Measurements from ENCODE around the gene KDM4C. TPM values are rescaled to one million over a fixed set of nuclear protein-coding genes. Genes with fewer than 3 reads are reported as not detected.

KDM4C gene
- total and polyA plus RNA-seq, 2 donors, result 16.3 to 66.1 TPM

- no peak for DNase-seq (ENCODE audit: extremely low spot score)
- WGBS, result 63% methylated on average over 1 of the region's 1 CpG
Measured at GRCh38 chr9:6897207-6897822, 139.5 kb downstream of the KDM4C start.

GRCh38 chr9:6897898-6898302 lies 140.1 kb downstream of the KDM4C start:
- Histone ChIP-seq H3K27ac (ENCODE audit: low read depth) (no peak overlapping the region), H3K36me3 (ENCODE audit: insufficient read depth) (no peaks in the 10 kb centered on the region), H3K4me3 (ENCODE audit: low read depth, low read length) (no peak overlapping the region), H3K4me1 (ENCODE audit: insufficient read depth) (no peaks in the 10 kb centered on the region)
- no peak for DNase-seq (ENCODE audit: extremely low spot score)
- WGBS, result 46% methylated on average over 7 of the region's 7 CpGs

More at GRCh38 chr9:6897207-6897822, 139.5 kb downstream of the KDM4C start:
- Histone ChIP-seq H3K27ac (ENCODE audit: low read depth) (no peak overlapping the region), H3K4me3 (ENCODE audit: low read depth, low read length) (no peak overlapping the region), H3K36me3 (ENCODE audit: insufficient read depth) (no peaks in the 10 kb centered on the region), H3K4me1 (ENCODE audit: insufficient read depth) (no peaks in the 10 kb centered on the region)

- H3K36me3 ChIP-seq (ENCODE audit: insufficient read depth), result no peaks in the 10 kb centered on the region
- WGBS, result 99% methylated on average over 1 of the region's 1 CpG
- DNase-seq (ENCODE audit: extremely low spot score), result no peak
- H3K4me1 ChIP-seq (ENCODE audit: insufficient read depth), result no peaks in the 10 kb centered on the region
- no peak overlapping the region for H3K4me3 ChIP-seq (ENCODE audit: low read depth, low read length)
- H3K27ac ChIP-seq (ENCODE audit: low read depth), result no peak overlapping the region
Measured at GRCh38 chr9:6899274-6899673, 141.5 kb downstream of the KDM4C start.

GRCh38 chr9:6900440-6900883 lies 142.7 kb downstream of the KDM4C start:
- no peaks in the 10 kb centered on the region for H3K36me3 ChIP-seq (ENCODE audit: insufficient read depth)
- no peak for DNase-seq (ENCODE audit: extremely low spot score)
- 97% methylated on average over 7 of the region's 7 CpGs for WGBS
- H3K4me3 ChIP-seq (ENCODE audit: low read depth, low read length), result no peak overlapping the region
- H3K27ac ChIP-seq (ENCODE audit: low read depth), result no peak overlapping the region
- no peaks in the 10 kb centered on the region for H3K4me1 ChIP-seq (ENCODE audit: insufficient read depth)

- Histone ChIP-seq H3K4me3 (ENCODE audit: low read depth, low read length) (no peak overlapping the region), H3K4me1 (ENCODE audit: insufficient read depth) (no peaks in the 10 kb centered on the region), H3K27ac (ENCODE audit: low read depth) (no peak overlapping the region), H3K36me3 (ENCODE audit: insufficient read depth) (no peaks in the 10 kb centered on the region)
- no peak for DNase-seq (ENCODE audit: extremely low spot score)
- 98% methylated on average over 2 of the region's 2 CpGs for WGBS
Measured at GRCh38 chr9:6901180-6901579, 143.4 kb downstream of the KDM4C start.

GRCh38 chr9:6902423-6902822 lies 144.7 kb downstream of the KDM4C start:
- WGBS, result 70% methylated on average over 5 of the region's 5 CpGs
- H3K27ac ChIP-seq (ENCODE audit: low read depth), result no peak overlapping the region
- H3K4me1 ChIP-seq (ENCODE audit: insufficient read depth), result no peaks in the 10 kb centered on the region
- H3K36me3 ChIP-seq (ENCODE audit: insufficient read depth), result no peaks in the 10 kb centered on the region
- no peak overlapping the region for H3K4me3 ChIP-seq (ENCODE audit: low read depth, low read length)
- no peak for DNase-seq (ENCODE audit: extremely low spot score)

- no peak overlapping the region for H3K4me3 ChIP-seq (ENCODE audit: low read depth, low read length)
- no peak for DNase-seq (ENCODE audit: extremely low spot score)
- H3K27ac ChIP-seq (ENCODE audit: low read depth), result no peak overlapping the region
- 93% methylated on average over 2 of the region's 2 CpGs for WGBS
- H3K36me3 ChIP-seq (ENCODE audit: insufficient read depth), result no peaks in the 10 kb centered on the region
- H3K4me1 ChIP-seq (ENCODE audit: insufficient read depth), result no peaks in the 10 kb centered on the region
Measured at GRCh38 chr9:6904371-6904770, 146.6 kb downstream of the KDM4C start.

- Histone ChIP-seq H3K27ac (ENCODE audit: low read depth) (no peak overlapping the region), H3K4me3 (ENCODE audit: low read depth, low read length) (no peak overlapping the region), H3K36me3 (ENCODE audit: insufficient read depth) (no peaks in the 10 kb centered on the region), H3K4me1 (ENCODE audit: insufficient read depth) (no peaks in the 10 kb centered on the region)
- no peak for DNase-seq (ENCODE audit: extremely low spot score)
- WGBS, result 86% methylated on average over 6 of the region's 6 CpGs
Measured at GRCh38 chr9:6905850-6906375, 148.1 kb downstream of the KDM4C start.

GRCh38 chr9:6907772-6908381 lies 150.1 kb downstream of the KDM4C start:
- 78% methylated on average over 4 of the region's 4 CpGs for WGBS
- no peak overlapping the region for H3K27ac ChIP-seq (ENCODE audit: low read depth)
- no peak overlapping the region for H3K4me3 ChIP-seq (ENCODE audit: low read depth, low read length)
- peak; percentile 6 for DNase-seq (ENCODE audit: extremely low spot score)
- no peaks in the 10 kb centered on the region for H3K36me3 ChIP-seq (ENCODE audit: insufficient read depth)
- no peaks in the 10 kb centered on the region for H3K4me1 ChIP-seq (ENCODE audit: insufficient read depth)

GRCh38 chr9:6909181-6909580 lies 151.4 kb downstream of the KDM4C start:
- 80% methylated on average over 1 of the region's 1 CpG for WGBS
- no peak overlapping the region for H3K27ac ChIP-seq (ENCODE audit: low read depth)
- DNase-seq (ENCODE audit: extremely low spot score), result no peak
- no peak overlapping the region for H3K4me3 ChIP-seq (ENCODE audit: low read depth, low read length)
- H3K4me1 ChIP-seq (ENCODE audit: insufficient read depth), result no peaks in the 10 kb centered on the region
- no peaks in the 10 kb centered on the region for H3K36me3 ChIP-seq (ENCODE audit: insufficient read depth)

GRCh38 chr9:6910032-6910431 lies 152.3 kb downstream of the KDM4C start:
- Histone ChIP-seq H3K4me1 (ENCODE audit: insufficient read depth) (no peaks in the 10 kb centered on the region), H3K36me3 (ENCODE audit: insufficient read depth) (no peaks in the 10 kb centered on the region), H3K4me3 (ENCODE audit: low read depth, low read length) (no peak overlapping the region), H3K27ac (ENCODE audit: low read depth) (no peak overlapping the region)
- 54% methylated on average over 2 of the region's 2 CpGs for WGBS
- DNase-seq (ENCODE audit: extremely low spot score), result no peak

GRCh38 chr9:6910497-6910896 lies 152.7 kb downstream of the KDM4C start:
- no peak overlapping the region for H3K4me3 ChIP-seq (ENCODE audit: low read depth, low read length)
- H3K36me3 ChIP-seq (ENCODE audit: insufficient read depth), result no peaks in the 10 kb centered on the region
- 91% methylated on average over 3 of the region's 3 CpGs for WGBS
- no peak for DNase-seq (ENCODE audit: extremely low spot score)
- H3K27ac ChIP-seq (ENCODE audit: low read depth), result no peak overlapping the region
- H3K4me1 ChIP-seq (ENCODE audit: insufficient read depth), result no peaks in the 10 kb centered on the region

GRCh38 chr9:6911901-6912638 lies 154.3 kb downstream of the KDM4C start:
- H3K4me1 ChIP-seq (ENCODE audit: insufficient read depth), result no peaks in the 10 kb centered on the region
- H3K27ac ChIP-seq (ENCODE audit: low read depth), result no peak overlapping the region
- 80% methylated on average over 3 of the region's 3 CpGs for WGBS
- no peaks in the 10 kb centered on the region for H3K36me3 ChIP-seq (ENCODE audit: insufficient read depth)
- no peak for DNase-seq (ENCODE audit: extremely low spot score)
- H3K4me3 ChIP-seq (ENCODE audit: low read depth, low read length), result no peak overlapping the region

- 72% methylated on average over 4 of the region's 4 CpGs for WGBS
Measured at GRCh38 chr9:6915635-6916034, 157.9 kb downstream of the KDM4C start.

More at GRCh38 chr9:6915635-6916034, 157.9 kb downstream of the KDM4C start:
- no peak overlapping the region for H3K4me3 ChIP-seq (ENCODE audit: low read depth, low read length)
- no peaks in the 10 kb centered on the region for H3K4me1 ChIP-seq (ENCODE audit: insufficient read depth)
- H3K36me3 ChIP-seq (ENCODE audit: insufficient read depth), result no peaks in the 10 kb centered on the region
- no peak overlapping the region for H3K27ac ChIP-seq (ENCODE audit: low read depth)
- DNase-seq (ENCODE audit: extremely low spot score), result no peak

Measured in urinary bladder (tissue), 4 donors.